H9 (cell line): ENCODE data around the gene LILRB1. TPM values are rescaled to one million over a fixed set of nuclear protein-coding genes. Genes with fewer than 3 reads are reported as not detected.

ENCODE experiments used
- DNase-seq: peaks from one replicate; pipeline ENCODE4 v3.0.0-alpha.2; 2017
- H2AFZ ChIP-seq: one replicate; pipeline ENCODE4 v1.6.1; 2013; ENCODE audit warnings: mild to moderate bottlenecking, low read length, control low read depth, moderate library complexity
- H2AK5ac ChIP-seq: 2 replicates; pipeline ENCODE4 v1.6.1; 2013; ENCODE audit warnings: low read length, control low read depth, mixed read lengths; ENCODE audit not compliant: insufficient read length
- H2BK120ac ChIP-seq: one replicate; pipeline ENCODE4 v1.6.1; 2013; ENCODE audit warnings: low read depth, mild to moderate bottlenecking, low read length, control low read depth, inconsistent platforms; ENCODE audit not compliant: poor library complexity, severe bottlenecking
- H2BK12ac ChIP-seq: 2 replicates; pipeline ENCODE4 v1.6.1; 2013; ENCODE audit warnings: low read length, control low read depth, mixed read lengths, low read depth; ENCODE audit not compliant: insufficient read length
- H2BK15ac ChIP-seq: 2 replicates; pipeline ENCODE4 v1.6.1; 2013; ENCODE audit warnings: low read depth, low read length, control low read depth
- H2BK20ac ChIP-seq: one replicate; pipeline ENCODE4 v1.6.1; 2013; ENCODE audit warnings: low read depth, mild to moderate bottlenecking, low read length, control low read depth, inconsistent platforms; ENCODE audit not compliant: poor library complexity, severe bottlenecking
- H2BK5ac ChIP-seq: 2 replicates; pipeline ENCODE4 v1.6.1; 2013; ENCODE audit warnings: low read length, control low read depth, mixed read lengths; ENCODE audit not compliant: insufficient read length
- H3K14ac ChIP-seq: 2 replicates; pipeline ENCODE4 v1.6.1; 2013; ENCODE audit warnings: low read length, control low read depth; ENCODE audit not compliant: insufficient read depth
- H3K18ac ChIP-seq: 2 replicates; pipeline ENCODE4 v1.6.1; 2013; ENCODE audit warnings: low read depth, mild to moderate bottlenecking, mixed read lengths, low read length, control low read depth; ENCODE audit not compliant: insufficient read length
- H3K23ac ChIP-seq: 2 replicates; pipeline ENCODE4 v1.6.1; 2013; ENCODE audit warnings: low read length, control low read depth, mixed read lengths, low read depth; ENCODE audit not compliant: insufficient read length
- H3K23me2 ChIP-seq: 2 replicates; pipeline ENCODE4 v1.6.1; 2013; ENCODE audit warnings: low read depth, mild to moderate bottlenecking, mixed read lengths, low read length, control low read depth; ENCODE audit not compliant: insufficient read length, poor library complexity, severe bottlenecking
- H3K27ac ChIP-seq: 2 replicates; pipeline ENCODE4 v1.5.1; 2013; ENCODE audit warnings: low read length, control low read depth, mixed read lengths, low read depth; ENCODE audit not compliant: insufficient read length
- H3K27me3 ChIP-seq: 2 replicates; pipeline ENCODE4 v1.6.1; 2013; ENCODE audit warnings: low read length, control low read depth, inconsistent platforms; ENCODE audit not compliant: insufficient read depth
- H3K4ac ChIP-seq: 2 replicates; pipeline ENCODE4 v1.6.1; 2013; ENCODE audit warnings: low read depth, mild to moderate bottlenecking, control low read depth, inconsistent platforms, low read length, moderate library complexity
- H3K4me1 ChIP-seq: 2 replicates; pipeline ENCODE4 v1.6.1; 2013; ENCODE audit warnings: low read length, control low read depth, inconsistent platforms; ENCODE audit not compliant: insufficient read depth
- H3K4me2 ChIP-seq: 2 replicates; pipeline ENCODE4 v1.6.1; 2013; ENCODE audit warnings: low read length, control low read depth, mixed read lengths; ENCODE audit not compliant: insufficient read length, insufficient read depth
- H3K56ac ChIP-seq: 2 replicates; pipeline ENCODE4 v1.6.1; 2013; ENCODE audit warnings: low read depth, mild to moderate bottlenecking, mixed read lengths, low read length, control low read depth; ENCODE audit not compliant: insufficient read length
- H3K79me1 ChIP-seq: 2 replicates; pipeline ENCODE4 v1.6.1; 2013; ENCODE audit warnings: low read depth, mild to moderate bottlenecking, moderate library complexity, low read length, control low read depth, inconsistent platforms; ENCODE audit not compliant: insufficient read depth, poor library complexity, severe bottlenecking
- H3K79me2 ChIP-seq: 2 replicates; pipeline ENCODE4 v1.6.1; 2013; ENCODE audit warnings: low read length, control low read depth, inconsistent platforms; ENCODE audit not compliant: insufficient read depth
- H3K9ac ChIP-seq: 2 replicates; pipeline ENCODE4 v1.6.1; 2013; ENCODE audit warnings: low read length, control low read depth, mixed read lengths; ENCODE audit not compliant: insufficient read length; ENCODE audit errors: extremely low read depth
- H3K9me3 ChIP-seq: one replicate; pipeline ENCODE4 v1.6.1; 2013; ENCODE audit warnings: low read depth, low read length, inconsistent platforms; ENCODE audit not compliant: control insufficient read depth
- H3T11ph ChIP-seq: one replicate; pipeline ENCODE4 v1.6.1; 2013; ENCODE audit warnings: mild to moderate bottlenecking, low read length, control low read depth, inconsistent platforms
- H4K20me1 ChIP-seq: one replicate; pipeline ENCODE4 v1.6.1; 2013; ENCODE audit not compliant: control insufficient read depth, insufficient read length, insufficient read depth
- H4K5ac ChIP-seq: 2 replicates; pipeline ENCODE4 v1.6.1; 2013; ENCODE audit warnings: low read depth, mild to moderate bottlenecking, mixed read lengths, low read length, control low read depth; ENCODE audit not compliant: insufficient read length
- H4K8ac ChIP-seq: replicated peaks from 2 replicates; pipeline ENCODE4 v1.6.1; 2013; ENCODE audit warnings: low read length, control low read depth, mixed read lengths, low read depth; ENCODE audit not compliant: insufficient read length
- H4K91ac ChIP-seq: 2 replicates; pipeline ENCODE4 v1.6.1; 2013; ENCODE audit warnings: low read depth, mild to moderate bottlenecking, moderate library complexity, mixed read lengths, low read length, control low read depth; ENCODE audit not compliant: insufficient read length
- H3K27ac Mint-ChIP-seq, 3 experiments: 2 replicates in 2 of 3; 3 replicates in 1 of 3; pipeline ENCODE4 v1.8.0; 2020 to 2021; ENCODE audit warnings: mixed read lengths in 3 of 3, mild to moderate bottlenecking in 1 of 3, moderate library complexity in 1 of 3
- H3K27me3 Mint-ChIP-seq: 2 replicates; pipeline ENCODE4 v1.8.0; 2021; ENCODE audit warnings: low read depth, mild to moderate bottlenecking, moderate library complexity, mixed read lengths
- H3K36me3 Mint-ChIP-seq, 3 experiments: 2 replicates in 2 of 3; 3 replicates in 1 of 3; pipeline ENCODE4 v1.8.0; 2020 to 2021; ENCODE audit warnings: low read depth in 3 of 3, mixed read lengths in 3 of 3; ENCODE audit not compliant: insufficient read depth in 1 of 3
- H3K4me1 Mint-ChIP-seq, 2 experiments: 2 replicates each; pipeline ENCODE4 v1.8.0; 2020; ENCODE audit warnings: mixed read lengths in 2 of 2
- H3K4me3 Mint-ChIP-seq, 2 experiments: 2 replicates in 1 of 2; 3 replicates in 1 of 2; pipeline ENCODE4 v1.8.0; 2020 to 2021; ENCODE audit warnings: mild to moderate bottlenecking in 2 of 2, mixed read lengths in 2 of 2, moderate library complexity in 1 of 2
- H3K9me3 Mint-ChIP-seq, 2 experiments: 2 replicates in 1 of 2; 3 replicates in 1 of 2; pipeline ENCODE4 v1.8.0; 2020; ENCODE audit warnings: mild to moderate bottlenecking in 2 of 2, mixed read lengths in 2 of 2, moderate library complexity in 1 of 2
- WGBS: extraction: QIAGEN DNeasy Blood & Tissue Kit; methylation state at CpG from one replicate; pipeline ENCODE4 v1.1.7; 2013; ENCODE audit warnings: missing lambda C conversion rate, low lambda C conversion rate, mixed read lengths; ENCODE audit not compliant: insufficient read length; ENCODE audit errors: extremely low coverage; 5-methylcytosine and 5-hydroxymethylcytosine counted together
- total RNA-seq: library from RNA; stranded (reverse); gene quantifications from 2 replicates; pipeline ENCODE4 v1.2.1, GENCODE V29; 2021
- TF ChIP-seq, protein P1 (sequence below): fragments of 200-600 bp; sonication (generic); conservative IDR thresholded peaks from 3 replicates; pipeline ENCODE4 v1.8.0; 2021; ENCODE audit warnings: antibody characterized with exemption, mild to moderate bottlenecking

Gene LILRB1
- total RNA-seq, 1 experiment from 2014 or later = not detected

DNA sequence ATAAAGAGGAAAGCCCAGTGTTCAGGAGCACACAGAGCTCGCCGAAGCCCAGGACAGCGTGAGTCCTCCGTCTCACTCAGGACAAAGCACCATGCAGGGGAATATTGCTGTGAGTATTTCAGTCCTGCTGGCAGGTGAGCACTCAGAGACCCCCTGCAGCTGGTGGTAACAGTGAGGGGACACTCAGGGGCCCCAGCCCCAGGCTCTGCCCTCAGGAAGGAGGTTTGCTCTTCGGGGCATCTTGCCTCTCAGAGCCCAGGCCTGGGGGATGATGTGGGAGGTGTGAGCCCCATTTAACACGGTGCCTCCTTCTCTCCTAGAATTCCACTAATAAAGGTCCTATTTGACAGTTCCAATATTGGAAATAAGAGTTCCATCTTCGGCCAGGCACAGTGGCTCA is 22.1 kb upstream of the LILRB1 start:
- no peaks in the 10 kb centered on the region for H3K4me1 Mint-ChIP-seq
- H2BK120ac ChIP-seq = no peak overlapping the region
- H2AFZ ChIP-seq = no peak overlapping the region
- no peak overlapping the region for H3K27ac ChIP-seq
- peaks cover 94% of the 10 kb centered on the region in 2 experiments for H3K9me3 Mint-ChIP-seq
- H4K5ac ChIP-seq = no peak overlapping the region
- no peak overlapping the region for H2BK15ac ChIP-seq
- H3K4ac ChIP-seq = no peak overlapping the region
- no peak overlapping the region for H3K18ac ChIP-seq
- H2BK20ac ChIP-seq = no peak overlapping the region
- H3T11ph ChIP-seq = no peak overlapping the region
- no peak overlapping the region for H3K4me3 Mint-ChIP-seq
- H3K27me3 Mint-ChIP-seq = no peaks in the 10 kb centered on the region
- no CpG with 5 or more reads among the region's 7 CpGs for WGBS
- H2AK5ac ChIP-seq = no peak overlapping the region
- no peaks in the 10 kb centered on the region for H3K27me3 ChIP-seq
- H2BK12ac ChIP-seq = no peak overlapping the region
- no peak overlapping the region for H3K23ac ChIP-seq
- peaks cover 9 to 40% (median 15%) of the 10 kb centered on the region in 3 experiments; a peak in 6 of 7 replicates for H3K36me3 Mint-ChIP-seq
- H3K79me1 ChIP-seq = no peaks in the 10 kb centered on the region
- no peaks in the 10 kb centered on the region for H3K4me1 ChIP-seq
- H3K9me3 ChIP-seq = peaks cover 83% of the 10 kb centered on the region
- H3K23me2 ChIP-seq = no peaks in the 10 kb centered on the region
- H3K27ac Mint-ChIP-seq = no peak overlapping the region
- no peak overlapping the region for H4K91ac ChIP-seq
- H3K4me2 ChIP-seq = no peak overlapping the region
- H3K9ac ChIP-seq = no peak overlapping the region
- H4K20me1 ChIP-seq = no peaks in the 10 kb centered on the region
- H3K79me2 ChIP-seq = no peaks in the 10 kb centered on the region
- H2BK5ac ChIP-seq = no peak overlapping the region
- H3K56ac ChIP-seq = no peak overlapping the region
- DNase-seq = no peak
- no peak overlapping the region for H3K14ac ChIP-seq
- H4K8ac ChIP-seq = no peak overlapping the region
- TF ChIP-seq, protein P1, sequence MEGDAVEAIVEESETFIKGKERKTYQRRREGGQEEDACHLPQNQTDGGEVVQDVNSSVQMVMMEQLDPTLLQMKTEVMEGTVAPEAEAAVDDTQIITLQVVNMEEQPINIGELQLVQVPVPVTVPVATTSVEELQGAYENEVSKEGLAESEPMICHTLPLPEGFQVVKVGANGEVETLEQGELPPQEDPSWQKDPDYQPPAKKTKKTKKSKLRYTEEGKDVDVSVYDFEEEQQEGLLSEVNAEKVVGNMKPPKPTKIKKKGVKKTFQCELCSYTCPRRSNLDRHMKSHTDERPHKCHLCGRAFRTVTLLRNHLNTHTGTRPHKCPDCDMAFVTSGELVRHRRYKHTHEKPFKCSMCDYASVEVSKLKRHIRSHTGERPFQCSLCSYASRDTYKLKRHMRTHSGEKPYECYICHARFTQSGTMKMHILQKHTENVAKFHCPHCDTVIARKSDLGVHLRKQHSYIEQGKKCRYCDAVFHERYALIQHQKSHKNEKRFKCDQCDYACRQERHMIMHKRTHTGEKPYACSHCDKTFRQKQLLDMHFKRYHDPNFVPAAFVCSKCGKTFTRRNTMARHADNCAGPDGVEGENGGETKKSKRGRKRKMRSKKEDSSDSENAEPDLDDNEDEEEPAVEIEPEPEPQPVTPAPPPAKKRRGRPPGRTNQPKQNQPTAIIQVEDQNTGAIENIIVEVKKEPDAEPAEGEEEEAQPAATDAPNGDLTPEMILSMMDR = no peak
